Large intestine (tissue), 3 donors: Measurements from ENCODE around the gene LHX3. TPM values are rescaled to one million over a fixed set of nuclear protein-coding genes. Genes with fewer than 3 reads are reported as not detected.
A peak's percentile ranks its signal among the peaks of the same experiment; 100 is the strongest.

Experiments used
- DNase-seq, 2 donors: peaks; one replicate each; pipeline versions ENCODE4 v3.0.0 to v3.0.0-alpha.2; 2013
- H3K27ac ChIP-seq: one replicate; pipeline ENCODE4 v1.5.1; 2013; ENCODE audit warnings: low read length
- H3K27me3 ChIP-seq: 2 replicates; pipeline ENCODE4 v1.6.1; 2013; ENCODE audit warnings: low read length; ENCODE audit not compliant: control insufficient read depth, insufficient read depth
- H3K36me3 ChIP-seq: 2 replicates; pipeline ENCODE4 v1.6.1; 2013; ENCODE audit warnings: low read length; ENCODE audit not compliant: control insufficient read depth, insufficient read depth
- H3K4me1 ChIP-seq: one replicate; pipeline ENCODE4 v1.6.1; 2013; ENCODE audit warnings: low read length; ENCODE audit not compliant: control insufficient read depth, insufficient read depth
- H3K4me3 ChIP-seq: one replicate; pipeline ENCODE4 v1.5.1; 2013; ENCODE audit warnings: low read length
- H3K9me3 ChIP-seq: one replicate; pipeline ENCODE4 v1.6.1; 2013; ENCODE audit warnings: mild to moderate bottlenecking, low read depth, low read length, moderate library complexity; ENCODE audit not compliant: control insufficient read depth
- WGBS: methylation state at CpG from one replicate; pipeline ENCODE4 v1.1.5; 2013; ENCODE audit warnings: low lambda C conversion rate; ENCODE audit not compliant: insufficient coverage; 5-methylcytosine and 5-hydroxymethylcytosine counted together
- polyA plus RNA-seq: library from polyadenylated mRNA; unstranded; fragments of 120-200 nt; gene quantifications from one replicate; pipeline ENCODE4 v1.2.1, GENCODE V29; 2013

LHX3 gene
- polyA plus RNA-seq, 1 donor = not detected

DNA sequence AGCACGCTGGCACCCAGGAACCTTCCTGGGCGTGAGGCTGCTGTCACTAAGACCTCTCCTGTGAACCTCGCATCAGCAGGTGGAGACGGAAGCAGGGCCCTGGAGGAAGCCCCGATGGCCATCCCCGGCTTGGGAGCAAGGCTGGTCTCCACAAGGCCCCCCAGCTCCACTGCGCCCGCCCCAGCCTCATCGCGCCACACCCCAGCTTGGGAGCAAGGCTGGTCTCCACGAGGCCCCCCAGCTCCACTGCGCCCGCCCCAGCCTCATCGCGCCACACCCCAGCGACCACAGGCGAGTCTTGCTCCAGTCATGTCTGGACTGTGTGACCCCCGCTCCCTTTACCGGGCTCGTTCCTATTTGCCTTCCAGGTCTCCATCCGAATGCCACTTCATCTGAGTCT lies 29.7 kb upstream of the LHX3 start:
- H3K36me3 ChIP-seq = peaks cover 24% of the 10 kb centered on the region
- DNase-seq = no peak
- no peak overlapping the region for H3K4me3 ChIP-seq
- no peak overlapping the region for H3K27ac ChIP-seq
- peaks cover 3% of the 10 kb centered on the region for H3K9me3 ChIP-seq
- no peaks in the 10 kb centered on the region for H3K4me1 ChIP-seq
- WGBS = 93% methylated on average over 3 of the region's 21 CpGs
- H3K27me3 ChIP-seq = no peaks in the 10 kb centered on the region

DNA sequence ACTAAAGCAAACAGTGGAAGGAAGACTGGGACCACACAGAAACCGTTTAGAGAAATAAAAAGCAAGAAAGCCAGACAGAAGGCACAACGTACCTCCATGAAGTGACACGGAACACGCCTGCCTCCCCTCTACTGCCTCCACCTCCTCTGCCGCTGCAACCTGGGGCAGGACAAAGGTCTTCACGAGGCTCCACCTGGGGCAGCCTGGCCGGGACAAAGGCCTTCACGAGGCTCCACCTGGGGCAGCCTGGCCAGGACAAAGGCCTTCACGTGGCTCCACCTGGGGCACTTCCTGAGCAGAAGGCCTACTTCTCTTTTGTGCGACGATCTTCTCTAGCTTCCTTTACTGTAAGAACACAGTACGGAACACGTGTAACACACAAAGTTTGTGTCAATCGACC lies 28.9 kb upstream of the LHX3 start:
- no peaks in the 10 kb centered on the region for H3K27me3 ChIP-seq
- H3K4me1 ChIP-seq = no peaks in the 10 kb centered on the region
- H3K4me3 ChIP-seq = no peak overlapping the region
- H3K27ac ChIP-seq = no peak overlapping the region
- peaks cover 3% of the 10 kb centered on the region for H3K9me3 ChIP-seq
- no peak for DNase-seq
- no CpG with 5 or more reads among the region's 14 CpGs for WGBS
- H3K36me3 ChIP-seq = peaks cover 24% of the 10 kb centered on the region

GRCh38 chr9:136233411-136233810 lies 28.5 kb upstream of the LHX3 start:
- Histone ChIP-seq H3K4me3 (no peak overlapping the region), H3K27ac (no peak overlapping the region), H3K4me1 (no peaks in the 10 kb centered on the region), H3K36me3 (peaks cover 24% of the 10 kb centered on the region), H3K9me3 (peaks cover 3% of the 10 kb centered on the region), H3K27me3 (no peaks in the 10 kb centered on the region)
- no CpG with 5 or more reads among the region's 15 CpGs for WGBS
- DNase-seq = no peak

- no peak for DNase-seq
- Histone ChIP-seq H3K27ac (no peak overlapping the region), H3K36me3 (peaks cover 24% of the 10 kb centered on the region), H3K27me3 (no peaks in the 10 kb centered on the region), H3K9me3 (peaks cover 3% of the 10 kb centered on the region), H3K4me3 (no peak overlapping the region), H3K4me1 (no peaks in the 10 kb centered on the region)
- 100% methylated on average over 1 of the region's 10 CpGs for WGBS
These were observed 28.0 kb upstream of the LHX3 start for GRCh38 chr9:136232969-136233368.

GRCh38 chr9:136231478-136232297 lies 26.8 kb upstream of the LHX3 start:
- Histone ChIP-seq H3K36me3 (peaks cover 22% of the 10 kb centered on the region), H3K9me3 (peaks cover 3% of the 10 kb centered on the region), H3K4me3 (no peak overlapping the region), H3K4me1 (no peaks in the 10 kb centered on the region), H3K27ac (peak overlapping the region; percentile 17), H3K27me3 (no peaks in the 10 kb centered on the region)
- 100% methylated on average over 1 of the region's 31 CpGs for WGBS
- no peak for DNase-seq

DNA sequence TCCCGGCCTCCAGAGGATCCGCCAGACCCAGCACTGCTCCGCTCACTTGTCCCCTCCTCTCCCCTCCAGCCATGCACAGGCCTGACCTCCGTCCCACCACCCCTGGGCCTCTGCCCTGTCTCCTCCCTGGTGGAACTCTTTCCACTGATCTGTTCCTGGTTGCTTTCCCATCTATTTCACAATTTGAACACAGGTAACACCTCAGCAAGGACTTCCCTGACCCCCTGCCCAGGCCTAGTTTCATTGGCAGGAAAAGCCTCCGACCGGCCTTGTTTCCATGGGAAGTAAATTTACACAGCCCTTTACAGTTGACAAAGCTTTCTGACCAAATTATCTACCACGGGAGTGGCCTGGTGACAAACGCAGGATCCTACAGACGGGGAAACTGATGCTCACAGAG lies 25.8 kb upstream of the LHX3 start:
- Histone ChIP-seq H3K9me3 (peaks cover 3% of the 10 kb centered on the region), H3K4me3 (no peak overlapping the region), H3K4me1 (no peaks in the 10 kb centered on the region), H3K27ac (no peak overlapping the region), H3K36me3 (peaks cover 16% of the 10 kb centered on the region), H3K27me3 (no peaks in the 10 kb centered on the region)
- WGBS = no CpG with 5 or more reads among the region's 9 CpGs
- no peak for DNase-seq

DNA sequence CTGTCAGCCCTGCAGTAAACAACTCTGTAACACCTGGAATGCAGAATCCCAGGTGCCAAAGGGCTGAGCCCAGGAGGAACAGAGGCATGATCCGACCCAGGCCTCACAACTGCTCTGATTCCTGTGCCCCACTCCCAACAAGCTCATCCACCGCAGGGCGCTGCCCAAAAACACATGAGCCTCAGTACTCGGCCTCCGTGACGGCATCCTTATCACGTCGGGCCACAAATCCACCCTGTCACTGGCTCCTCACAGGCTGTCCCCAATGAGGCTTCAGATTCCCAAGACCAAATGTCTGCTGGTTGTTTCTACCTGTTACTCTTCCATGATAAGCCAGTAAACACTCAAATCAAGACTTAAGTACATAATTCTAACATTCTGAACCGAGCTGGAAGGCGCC lies 25.4 kb upstream of the LHX3 start:
- WGBS = no CpG with 5 or more reads among the region's 10 CpGs
- no peak for DNase-seq
- Histone ChIP-seq H3K9me3 (peaks cover 3% of the 10 kb centered on the region), H3K4me3 (no peak overlapping the region), H3K4me1 (no peaks in the 10 kb centered on the region), H3K36me3 (peaks cover 14% of the 10 kb centered on the region), H3K27me3 (no peaks in the 10 kb centered on the region), H3K27ac (no peak overlapping the region)

DNA sequence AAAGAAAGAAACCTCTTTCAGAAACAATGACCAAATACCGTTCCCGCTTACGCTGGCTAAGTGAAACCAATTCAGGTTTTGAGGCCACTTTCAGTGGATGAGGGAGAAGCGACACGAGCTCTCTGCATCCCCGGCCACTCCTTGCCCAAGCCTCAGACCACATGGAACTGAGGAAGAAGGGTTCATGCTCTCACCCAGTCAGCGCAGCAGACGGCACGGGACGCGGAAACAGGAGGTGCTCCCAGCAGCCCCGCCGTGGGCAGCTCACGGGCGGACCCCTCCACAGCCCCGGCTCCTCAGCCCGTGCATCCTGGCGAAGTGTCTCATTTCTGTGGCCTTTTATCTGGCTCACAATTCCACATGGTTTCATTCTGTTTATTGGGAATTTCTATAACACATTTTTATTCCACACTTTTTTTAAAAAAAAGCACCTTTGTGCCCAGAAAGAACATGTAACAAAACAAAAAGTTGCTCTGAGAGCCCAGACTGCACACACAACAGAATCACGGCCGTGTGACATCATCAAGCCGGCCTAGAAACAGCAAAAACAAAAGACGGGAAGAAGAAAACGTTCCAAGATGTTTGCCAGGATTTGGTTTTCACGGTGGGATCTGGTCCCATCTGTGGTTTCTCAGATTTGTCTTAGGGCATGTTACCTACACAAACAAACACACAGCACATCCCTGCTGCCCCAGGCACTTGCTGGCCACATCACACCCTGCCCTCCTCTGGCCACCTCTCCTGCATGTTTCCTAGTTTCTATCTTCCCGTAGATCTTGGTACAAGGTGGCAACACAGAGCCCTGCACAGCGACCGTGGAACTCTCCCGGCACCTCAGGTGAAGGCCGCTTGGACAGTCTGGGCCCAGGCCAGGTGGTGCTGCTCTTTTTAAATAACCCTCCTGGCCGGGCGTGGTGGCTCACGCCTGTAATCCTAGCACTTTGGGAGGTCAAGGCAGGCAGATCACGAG lies 24.5 kb upstream of the LHX3 start:
- Histone ChIP-seq H3K27ac (no peak overlapping the region), H3K9me3 (no peaks in the 10 kb centered on the region), H3K36me3 (peaks cover 11% of the 10 kb centered on the region), H3K4me3 (no peak overlapping the region), H3K4me1 (no peaks in the 10 kb centered on the region), H3K27me3 (no peaks in the 10 kb centered on the region)
- DNase-seq = no peak
- 100% methylated on average over 1 of the region's 33 CpGs for WGBS

GRCh38 chr9:136228107-136228875 lies 23.4 kb upstream of the LHX3 start:
- Histone ChIP-seq H3K4me3 (no peak overlapping the region), H3K36me3 (peaks cover 19% of the 10 kb centered on the region), H3K4me1 (no peaks in the 10 kb centered on the region), H3K9me3 (no peaks in the 10 kb centered on the region), H3K27ac (no peak overlapping the region), H3K27me3 (no peaks in the 10 kb centered on the region)
- no CpG with 5 or more reads among the region's 18 CpGs for WGBS
- no peak for DNase-seq
